HepG2 (cell line): Measurements from ENCODE around the gene SH3GL1. TPM values are rescaled to one million over a fixed set of nuclear protein-coding genes. Genes with fewer than 3 reads are reported as not detected.
A peak's percentile ranks its signal among the peaks of the same experiment; 100 is the strongest.

Experiments used
- ARNTL ChIP-seq: sonication (generic); formaldehyde crosslinking; IDR thresholded peaks from 2 replicates; pipeline ENCODE4 v1.4.0; 2020; ENCODE audit warnings: mild to moderate bottlenecking, missing genetic modification reagents
- ATF7-NPFF ChIP-seq: sonication (generic); formaldehyde crosslinking; IDR thresholded peaks from 2 replicates; pipeline ENCODE4 v1.8.1; 2023; ENCODE audit warnings: mild to moderate bottlenecking, low read depth, missing genetic modification reagents, moderate library complexity
- DPF2 ChIP-seq: sonication (generic); formaldehyde crosslinking; IDR thresholded peaks from 2 replicates; pipeline ENCODE4 v1.4.0; 2020; ENCODE audit warnings: mild to moderate bottlenecking, low read depth, missing genetic modification reagents, borderline replicate concordance
- ETV6 ChIP-seq: sonication (generic); formaldehyde crosslinking; conservative IDR thresholded peaks from 2 replicates; pipeline ENCODE4 v1.4.0; 2020; ENCODE audit warnings: missing genetic modification reagents
- FOXP1 ChIP-seq, 2 experiments: fragments of 450-650 bp in 1 of 2; IDR thresholded peaks; 2 replicates each; pipeline ENCODE4 v1.6.1; 2017 to 2018; ENCODE audit warnings: antibody characterized with exemption in 1 of 2
- GFI1 ChIP-seq: sonication (generic); formaldehyde crosslinking; IDR thresholded peaks from 2 replicates; pipeline ENCODE4 v1.5.0; 2020; ENCODE audit warnings: missing genetic modification reagents, mild to moderate bottlenecking, borderline replicate concordance
- IRF2 ChIP-seq: IDR thresholded peaks from 2 replicates; pipeline ENCODE4 v1.6.1; 2018; ENCODE audit warnings: missing genetic modification reagents, missing compliant biosample characterization
- KDM5B ChIP-seq: sonication (generic); formaldehyde crosslinking; IDR thresholded peaks from 2 replicates; pipeline ENCODE4 v1.4.0; 2020; ENCODE audit warnings: missing genetic modification reagents, mild to moderate bottlenecking, borderline replicate concordance
- NR2F2 ChIP-seq: IDR thresholded peaks from 2 replicates; pipeline ENCODE4 v1.6.1; 2012; ENCODE audit warnings: low read depth, inconsistent platforms, borderline replicate concordance
- PITX1 ChIP-seq: sonication (generic); formaldehyde crosslinking; IDR thresholded peaks from 2 replicates; pipeline ENCODE4 v1.5.1; 2020; ENCODE audit warnings: mild to moderate bottlenecking, missing genetic modification reagents
- POLR2A ChIP-seq, 2 experiments: IDR thresholded peaks; 2 replicates each; pipeline ENCODE4 v1.6.1; 2011; ENCODE audit warnings: low read depth in 2 of 2, low read length in 2 of 2, mild to moderate bottlenecking in 1 of 2, moderate library complexity in 1 of 2; ENCODE audit not compliant: insufficient read depth in 1 of 2
- SAFB2 ChIP-seq: sonication (generic); formaldehyde crosslinking; IDR thresholded peaks from 2 replicates; pipeline ENCODE4 v1.5.1; 2020; ENCODE audit warnings: missing genetic modification reagents, low read depth, mild to moderate bottlenecking, borderline replicate concordance
- TAF1 ChIP-seq: sonication (generic); formaldehyde crosslinking; IDR thresholded peaks from 2 replicates; pipeline ENCODE4 v1.4.0; 2020; ENCODE audit warnings: missing genetic modification reagents
- U2AF1 ChIP-seq: fragments of 200-400 bp; formaldehyde crosslinking; optimal IDR thresholded peaks from 2 replicates; pipeline ENCODE3; 2017; ENCODE audit warnings: mild to moderate bottlenecking, low read depth, low read length
- ZFP37 ChIP-seq: sonication (generic); formaldehyde crosslinking; IDR thresholded peaks from 2 replicates; pipeline ENCODE4 v1.4.0; 2020; ENCODE audit warnings: missing genetic modification reagents, borderline replicate concordance
- ZFP62 ChIP-seq: sonication (generic); formaldehyde crosslinking; IDR thresholded peaks from 2 replicates; pipeline ENCODE4 v1.4.0; 2020; ENCODE audit warnings: missing genetic modification reagents
- ZFX ChIP-seq: sonication (generic); formaldehyde crosslinking; IDR thresholded peaks from 2 replicates; pipeline ENCODE4 v1.4.0; 2020; ENCODE audit warnings: mild to moderate bottlenecking, low read depth, missing genetic modification reagents, moderate library complexity
- ZNF558 ChIP-seq: sonication (generic); formaldehyde crosslinking; IDR thresholded peaks from 2 replicates; pipeline ENCODE4 v1.9.0; 2022; ENCODE audit warnings: mild to moderate bottlenecking, missing genetic modification reagents, borderline replicate concordance
- ZNF567 ChIP-seq: sonication (generic); formaldehyde crosslinking; IDR thresholded peaks from 2 replicates; pipeline ENCODE4 v1.8.1; 2023; ENCODE audit warnings: mild to moderate bottlenecking, missing genetic modification reagents, borderline replicate concordance
- ZNF572 ChIP-seq: sonication (generic); formaldehyde crosslinking; IDR thresholded peaks from 2 replicates; pipeline ENCODE4 v1.5.1; 2020; ENCODE audit warnings: mild to moderate bottlenecking, missing genetic modification reagents
- ZNF781 ChIP-seq: sonication (generic); formaldehyde crosslinking; IDR thresholded peaks from 2 replicates; pipeline ENCODE4 v1.5.1; 2020; ENCODE audit warnings: borderline replicate concordance, mild to moderate bottlenecking, missing genetic modification reagents; ENCODE audit errors: not compliant biosample characterization
- polyA plus RNA-seq, 8 experiments: library from polyadenylated mRNA; depleted of rRNA in 3 of 8; stranded (reverse) in 7 of 8; unstranded in 1 of 8; fragments of >200 nt; fragmentation: Illumina TruSeq in 4 of 8; extraction: Trizol in 4 of 8; gene quantifications; 2 replicates each; pipeline versions ENCODE4 v1.2.1 to v1.2.3, GENCODE V29; 2011 to 2016; ENCODE audit warnings: low read depth in 4 of 8, missing spikeins in 1 of 8, mixed read lengths in 1 of 8; ENCODE audit not compliant: insufficient read depth in 1 of 8
- total RNA-seq, 5 experiments: library from RNA; depleted of rRNA; stranded (reverse); fragments of >200 nt; fragmentation: Illumina TruSeq; extraction: Trizol; gene quantifications; 2 replicates each; pipeline ENCODE4 v1.2.3, GENCODE V29; 2016; ENCODE audit warnings: low read depth in 1 of 5
- TF ChIP-seq, protein P1 (sequence below): sonication (generic); formaldehyde crosslinking; conservative IDR thresholded peaks from 2 replicates; pipeline ENCODE4 v1.4.0; 2020; ENCODE audit warnings: missing genetic modification reagents
- TF ChIP-seq, protein P2 (sequence below): sonication (generic); formaldehyde crosslinking; IDR thresholded peaks from 2 replicates; pipeline ENCODE4 v1.4.0; 2020; ENCODE audit warnings: missing genetic modification reagents
- TF ChIP-seq, protein P3 (sequence below): sonication (generic); formaldehyde crosslinking; IDR thresholded peaks from 2 replicates; pipeline ENCODE4 v1.4.0; 2020; ENCODE audit warnings: missing genetic modification reagents

The SH3GL1 gene
- total and polyA plus RNA-seq, 2 of the 13 experiments (the other 11 are each of a cell fraction or from before 2014, with no cell fraction given) = 33.0 to 45.1 TPM

DNA sequence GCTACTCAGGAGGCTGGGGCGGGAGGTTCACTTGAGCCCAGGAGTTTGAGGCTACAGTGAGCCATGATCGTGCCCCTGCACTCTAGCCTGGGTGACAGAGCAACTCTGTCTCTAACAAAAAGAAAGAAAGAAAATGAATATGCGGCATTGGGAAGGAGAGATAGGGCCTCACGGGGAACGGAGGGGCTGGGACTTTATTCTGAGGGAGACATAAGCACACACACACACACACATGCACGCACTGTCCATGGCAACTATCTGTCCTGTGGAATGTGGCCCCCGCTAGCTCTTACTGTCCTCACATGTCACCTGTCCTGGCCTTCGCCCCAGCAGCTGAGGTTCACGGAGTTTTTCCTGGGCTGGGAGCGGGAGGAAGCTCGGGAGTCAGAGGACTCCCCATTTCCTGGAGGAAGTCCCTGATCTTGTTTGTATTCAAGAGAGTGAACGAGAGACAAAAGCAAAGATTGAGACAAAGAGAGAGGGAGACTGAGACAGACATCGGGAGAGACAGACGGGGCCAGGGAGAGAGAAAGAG lies 62.4 kb downstream of the SH3GL1 start (continued):
- no peak for TF ChIP-seq FOXP1 (IDR thresholded peaks at IDR 0.05)
- peak; percentile 20; the same call in 1 of the 2 replicates for TF ChIP-seq FOXP1 (CRISPR knock-in tag; IDR thresholded peaks at IDR 0.05)
- no peak for TF ChIP-seq KDM5B (CRISPR knock-in tag)
- TF ChIP-seq ZNF558 = peak; percentile 54; the same call in 1 of the 2 replicates
- peak; percentile 33; the same call in 1 of the 2 replicates for TF ChIP-seq ATF7-NPFF
- TF ChIP-seq IRF2 (CRISPR knock-in tag) = 0 out of 2 replicates have a peak, but pooled peaks have one; percentile 23
- TF ChIP-seq DPF2 (CRISPR knock-in tag) = no peak
- peak; percentile 54; the same call in 1 of the 2 replicates for TF ChIP-seq ETV6 (CRISPR knock-in tag)
- TF ChIP-seq ZNF572 (CRISPR knock-in tag) = no peak
- TF ChIP-seq, protein P1, sequence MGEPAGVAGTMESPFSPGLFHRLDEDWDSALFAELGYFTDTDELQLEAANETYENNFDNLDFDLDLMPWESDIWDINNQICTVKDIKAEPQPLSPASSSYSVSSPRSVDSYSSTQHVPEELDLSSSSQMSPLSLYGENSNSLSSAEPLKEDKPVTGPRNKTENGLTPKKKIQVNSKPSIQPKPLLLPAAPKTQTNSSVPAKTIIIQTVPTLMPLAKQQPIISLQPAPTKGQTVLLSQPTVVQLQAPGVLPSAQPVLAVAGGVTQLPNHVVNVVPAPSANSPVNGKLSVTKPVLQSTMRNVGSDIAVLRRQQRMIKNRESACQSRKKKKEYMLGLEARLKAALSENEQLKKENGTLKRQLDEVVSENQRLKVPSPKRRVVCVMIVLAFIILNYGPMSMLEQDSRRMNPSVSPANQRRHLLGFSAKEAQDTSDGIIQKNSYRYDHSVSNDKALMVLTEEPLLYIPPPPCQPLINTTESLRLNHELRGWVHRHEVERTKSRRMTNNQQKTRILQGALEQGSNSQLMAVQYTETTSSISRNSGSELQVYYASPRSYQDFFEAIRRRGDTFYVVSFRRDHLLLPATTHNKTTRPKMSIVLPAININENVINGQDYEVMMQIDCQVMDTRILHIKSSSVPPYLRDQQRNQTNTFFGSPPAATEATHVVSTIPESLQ (CRISPR knock-in tag) = no peak
- TF ChIP-seq GFI1 (CRISPR knock-in tag) = 0 out of 2 replicates have a peak, but pooled peaks have one; percentile 23
- TF ChIP-seq ZFX (CRISPR knock-in tag) = peak; percentile 55
- no peak for TF ChIP-seq U2AF1
- 0 out of 2 replicates have a peak, but pooled peaks have one; percentile 52 for TF ChIP-seq SAFB2 (CRISPR knock-in tag)
- no peak for TF ChIP-seq ZNF567 (CRISPR knock-in tag)
- TF ChIP-seq, protein P2, sequence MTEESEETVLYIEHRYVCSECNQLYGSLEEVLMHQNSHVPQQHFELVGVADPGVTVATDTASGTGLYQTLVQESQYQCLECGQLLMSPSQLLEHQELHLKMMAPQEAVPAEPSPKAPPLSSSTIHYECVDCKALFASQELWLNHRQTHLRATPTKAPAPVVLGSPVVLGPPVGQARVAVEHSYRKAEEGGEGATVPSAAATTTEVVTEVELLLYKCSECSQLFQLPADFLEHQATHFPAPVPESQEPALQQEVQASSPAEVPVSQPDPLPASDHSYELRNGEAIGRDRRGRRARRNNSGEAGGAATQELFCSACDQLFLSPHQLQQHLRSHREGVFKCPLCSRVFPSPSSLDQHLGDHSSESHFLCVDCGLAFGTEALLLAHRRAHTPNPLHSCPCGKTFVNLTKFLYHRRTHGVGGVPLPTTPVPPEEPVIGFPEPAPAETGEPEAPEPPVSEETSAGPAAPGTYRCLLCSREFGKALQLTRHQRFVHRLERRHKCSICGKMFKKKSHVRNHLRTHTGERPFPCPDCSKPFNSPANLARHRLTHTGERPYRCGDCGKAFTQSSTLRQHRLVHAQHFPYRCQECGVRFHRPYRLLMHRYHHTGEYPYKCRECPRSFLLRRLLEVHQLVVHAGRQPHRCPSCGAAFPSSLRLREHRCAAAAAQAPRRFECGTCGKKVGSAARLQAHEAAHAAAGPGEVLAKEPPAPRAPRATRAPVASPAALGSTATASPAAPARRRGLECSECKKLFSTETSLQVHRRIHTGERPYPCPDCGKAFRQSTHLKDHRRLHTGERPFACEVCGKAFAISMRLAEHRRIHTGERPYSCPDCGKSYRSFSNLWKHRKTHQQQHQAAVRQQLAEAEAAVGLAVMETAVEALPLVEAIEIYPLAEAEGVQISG (CRISPR knock-in tag) = no peak
- TF ChIP-seq ZNF781 = peak; percentile 48
- peak; percentile 42; the same call in 1 of the 2 replicates for TF ChIP-seq TAF1 (CRISPR knock-in tag)
- peak; percentile 16; the same call in 1 of the 2 replicates for TF ChIP-seq ZFP37 (CRISPR knock-in tag)
- TF ChIP-seq PITX1 (CRISPR knock-in tag) = peak; percentile 76; the same call in 1 of the 2 replicates
- peak; percentile 51; the same call in 1 of the 2 replicates for TF ChIP-seq ARNTL (CRISPR knock-in tag)
- TF ChIP-seq ZFP62 (CRISPR knock-in tag) = no peak
- TF ChIP-seq NR2F2 = no peak
- TF ChIP-seq POLR2A (IDR thresholded peaks at IDR 0.05; ENCODE audit: insufficient read depth in 1 of 2, low read depth in 2 of 2, low read length in 2 of 2) = peak; percentile 52 to 63; a peak in 3 of 4 replicates
- TF ChIP-seq, protein P3, sequence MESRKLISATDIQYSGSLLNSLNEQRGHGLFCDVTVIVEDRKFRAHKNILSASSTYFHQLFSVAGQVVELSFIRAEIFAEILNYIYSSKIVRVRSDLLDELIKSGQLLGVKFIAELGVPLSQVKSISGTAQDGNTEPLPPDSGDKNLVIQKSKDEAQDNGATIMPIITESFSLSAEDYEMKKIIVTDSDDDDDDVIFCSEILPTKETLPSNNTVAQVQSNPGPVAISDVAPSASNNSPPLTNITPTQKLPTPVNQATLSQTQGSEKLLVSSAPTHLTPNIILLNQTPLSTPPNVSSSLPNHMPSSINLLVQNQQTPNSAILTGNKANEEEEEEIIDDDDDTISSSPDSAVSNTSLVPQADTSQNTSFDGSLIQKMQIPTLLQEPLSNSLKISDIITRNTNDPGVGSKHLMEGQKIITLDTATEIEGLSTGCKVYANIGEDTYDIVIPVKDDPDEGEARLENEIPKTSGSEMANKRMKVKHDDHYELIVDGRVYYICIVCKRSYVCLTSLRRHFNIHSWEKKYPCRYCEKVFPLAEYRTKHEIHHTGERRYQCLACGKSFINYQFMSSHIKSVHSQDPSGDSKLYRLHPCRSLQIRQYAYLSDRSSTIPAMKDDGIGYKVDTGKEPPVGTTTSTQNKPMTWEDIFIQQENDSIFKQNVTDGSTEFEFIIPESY = 0 out of 2 replicates have a peak, but pooled peaks have one; percentile 19
